Endodermal cell (in vitro differentiated cells): ENCODE measurements around the gene DSCAML1. TPM values are rescaled to one million over a fixed set of nuclear protein-coding genes. Genes with fewer than 3 reads are reported as not detected.
A peak's percentile ranks its signal among the peaks of the same experiment; 100 is the strongest.

Source experiments
- DNase-seq: peaks from one replicate; pipeline ENCODE4 v3.0.0-alpha.2; 2017
- H3K27ac ChIP-seq: 2 replicates; pipeline ENCODE4 v1.5.1; 2013; ENCODE audit warnings: mild to moderate bottlenecking, low read depth, low read length, moderate library complexity
- H3K27me3 ChIP-seq: 2 replicates; pipeline ENCODE4 v1.6.1; 2013; ENCODE audit warnings: mild to moderate bottlenecking, low read length, moderate library complexity; ENCODE audit not compliant: insufficient read depth, control insufficient read depth, poor library complexity, severe bottlenecking
- H3K36me3 ChIP-seq: 2 replicates; pipeline ENCODE4 v1.7.0; 2013; ENCODE audit warnings: mild to moderate bottlenecking, low read length, moderate library complexity; ENCODE audit not compliant: control insufficient read depth, insufficient read depth
- H3K4me1 ChIP-seq: one replicate; pipeline ENCODE4 v1.7.0; 2013; ENCODE audit warnings: low read length; ENCODE audit not compliant: control insufficient read depth, insufficient read depth
- H3K4me3 ChIP-seq: 2 replicates; pipeline ENCODE4 v1.5.1; 2013; ENCODE audit warnings: mild to moderate bottlenecking, low read length, moderate library complexity
- H3K9ac ChIP-seq: 2 replicates; pipeline ENCODE4 v1.6.1; 2013; ENCODE audit warnings: mild to moderate bottlenecking, low read length, moderate library complexity; ENCODE audit not compliant: poor library complexity, severe bottlenecking; ENCODE audit errors: extremely low read depth
- H3K9me3 ChIP-seq: 2 replicates; pipeline ENCODE4 v1.6.1; 2013; ENCODE audit warnings: mild to moderate bottlenecking, low read length, moderate library complexity; ENCODE audit not compliant: control insufficient read depth
- H3K27ac Mint-ChIP-seq: 2 replicates; pipeline ENCODE4 v1.8.0; 2020; ENCODE audit warnings: mixed read lengths
- H3K27me3 Mint-ChIP-seq: 2 replicates; pipeline ENCODE4 v1.8.0; 2021; ENCODE audit warnings: mild to moderate bottlenecking, mixed read lengths; ENCODE audit not compliant: insufficient read depth
- H3K36me3 Mint-ChIP-seq: 2 replicates; pipeline ENCODE4 v1.8.0; 2020; ENCODE audit warnings: low read depth, mixed read lengths
- H3K4me1 Mint-ChIP-seq: 2 replicates; pipeline ENCODE4 v1.8.0; 2020; ENCODE audit warnings: mixed read lengths
- H3K4me3 Mint-ChIP-seq: 2 replicates; pipeline ENCODE4 v1.8.0; 2020; ENCODE audit warnings: mild to moderate bottlenecking, moderate library complexity, mixed read lengths
- H3K9me3 Mint-ChIP-seq: 2 replicates; pipeline ENCODE4 v1.8.0; 2020; ENCODE audit warnings: mild to moderate bottlenecking, mixed read lengths
- CTCF ChIP-seq: fragments of 200-600 bp; sonication (generic); conservative IDR thresholded peaks from 2 replicates; pipeline ENCODE4 v1.5.0; 2021; ENCODE audit warnings: antibody characterized with exemption, mild to moderate bottlenecking
- WGBS, 2 experiments: methylation state at CpG; one replicate each; pipeline versions ENCODE4 v1.1.5 to v1.1.7; 2013; ENCODE audit warnings: missing lambda C conversion rate in 2 of 2, mixed read lengths in 1 of 2; ENCODE audit not compliant: insufficient coverage in 1 of 2, insufficient read length in 1 of 2; 5-methylcytosine and 5-hydroxymethylcytosine counted together
- total RNA-seq, 2 donors: library from RNA; stranded (reverse); fragmentation: NEBNext Ultra II Directional in 1 of 2; extraction: Animal tissue kit (Norgen Biotek cat#: 25700) in 1 of 2; gene quantifications; 2 replicates in 1 of 2; 3 replicates in 1 of 2; pipeline ENCODE4 v1.2.1, GENCODE V29; 2021

DSCAML1 gene
- total RNA-seq, 2 donors from 2014 or later, result 5.6 to 10.9 TPM

GRCh38 chr11:117738246-117738957 is 58.6 kb downstream of the DSCAML1 start:
- no peak overlapping the region for H3K27ac Mint-ChIP-seq
- H3K27me3 Mint-ChIP-seq, result peaks cover 49% of the 10 kb centered on the region
- Histone ChIP-seq H3K27ac (no peak overlapping the region), H3K27me3 (no peaks in the 10 kb centered on the region), H3K4me1 (peaks cover 9% of the 10 kb centered on the region), H3K9ac (no peak overlapping the region), H3K9me3 (peaks cover 19% of the 10 kb centered on the region), H3K36me3 (no peaks in the 10 kb centered on the region), H3K4me3 (no peak overlapping the region)
- H3K4me3 Mint-ChIP-seq, result no peak overlapping the region
- no peak for TF ChIP-seq CTCF
- WGBS, 2 experiments, result 88 to 90% methylated on average over 8 of the region's 8 CpGs
- peaks cover 17% of the 10 kb centered on the region for H3K4me1 Mint-ChIP-seq
- H3K9me3 Mint-ChIP-seq, result peaks cover 18% of the 10 kb centered on the region
- H3K36me3 Mint-ChIP-seq, result peaks cover 10% of the 10 kb centered on the region
- DNase-seq, result no peak

GRCh38 chr11:117735350-117735977 is 61.6 kb downstream of the DSCAML1 start:
- H3K9me3 Mint-ChIP-seq, result no peaks in the 10 kb centered on the region
- H3K9ac ChIP-seq, result no peak overlapping the region
- H3K27ac ChIP-seq, result no peak overlapping the region
- no peak overlapping the region for H3K27ac Mint-ChIP-seq
- H3K4me3 ChIP-seq, result no peak overlapping the region
- H3K27me3 Mint-ChIP-seq, result peaks cover 38% of the 10 kb centered on the region
- H3K36me3 ChIP-seq, result no peaks in the 10 kb centered on the region
- peaks cover 4% of the 10 kb centered on the region for H3K9me3 ChIP-seq
- H3K4me3 Mint-ChIP-seq, result no peak overlapping the region
- peaks cover 26% of the 10 kb centered on the region for H3K4me1 Mint-ChIP-seq
- no peaks in the 10 kb centered on the region for H3K27me3 ChIP-seq
- 89 to 95% methylated on average over 7 to 9 of the region's 9 CpGs for WGBS, 2 experiments
- DNase-seq, result no peak
- TF ChIP-seq CTCF, result no peak
- no peaks in the 10 kb centered on the region for H3K36me3 Mint-ChIP-seq
- peaks cover 11% of the 10 kb centered on the region for H3K4me1 ChIP-seq

- TF ChIP-seq CTCF, result no peak
- H3K36me3 ChIP-seq, result no peaks in the 10 kb centered on the region
- no peak overlapping the region for H3K27ac ChIP-seq
- DNase-seq, result peak; percentile 71
- Mint-ChIP-seq H3K27ac (no peak overlapping the region), H3K4me3 (no peak overlapping the region), H3K4me1 (peaks cover 26% of the 10 kb centered on the region), H3K36me3 (no peaks in the 10 kb centered on the region), H3K27me3 (peaks cover 31% of the 10 kb centered on the region), H3K9me3 (peaks cover 4% of the 10 kb centered on the region)
- H3K4me1 ChIP-seq, result peaks cover 12% of the 10 kb centered on the region
- 42 to 58% methylated on average over 4 to 5 of the region's 5 CpGs for WGBS, 2 experiments
- H3K4me3 ChIP-seq, result no peak overlapping the region
- no peaks in the 10 kb centered on the region for H3K27me3 ChIP-seq
- H3K9ac ChIP-seq, result no peak overlapping the region
- H3K9me3 ChIP-seq, result peaks cover 9% of the 10 kb centered on the region
Measured at GRCh38 chr11:117734601-117735024, 62.4 kb downstream of the DSCAML1 start.
